ENCODE results near the gene MMS19.

The MMS19 gene

DNA sequence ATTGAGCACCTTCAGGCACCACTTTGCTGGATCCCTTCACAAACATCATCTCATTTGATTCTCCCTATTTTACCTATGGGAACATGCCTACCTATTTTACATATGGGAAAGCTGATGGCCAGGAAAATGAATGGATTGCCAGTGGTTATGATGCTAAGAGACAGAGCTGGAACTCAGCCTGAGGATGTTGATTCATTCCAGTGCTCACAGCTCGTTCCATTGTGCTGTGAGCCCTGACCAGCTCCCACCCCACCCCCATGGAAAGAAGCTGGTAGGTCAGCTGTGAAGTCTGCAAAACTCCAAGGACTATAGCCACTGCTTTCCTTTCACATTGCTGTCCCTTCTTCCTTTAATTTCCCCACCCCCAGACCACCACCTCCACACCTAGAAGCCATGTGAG, 10.1 kb upstream of the MMS19 start:
- TF ChIP-seq, protein P1, sequence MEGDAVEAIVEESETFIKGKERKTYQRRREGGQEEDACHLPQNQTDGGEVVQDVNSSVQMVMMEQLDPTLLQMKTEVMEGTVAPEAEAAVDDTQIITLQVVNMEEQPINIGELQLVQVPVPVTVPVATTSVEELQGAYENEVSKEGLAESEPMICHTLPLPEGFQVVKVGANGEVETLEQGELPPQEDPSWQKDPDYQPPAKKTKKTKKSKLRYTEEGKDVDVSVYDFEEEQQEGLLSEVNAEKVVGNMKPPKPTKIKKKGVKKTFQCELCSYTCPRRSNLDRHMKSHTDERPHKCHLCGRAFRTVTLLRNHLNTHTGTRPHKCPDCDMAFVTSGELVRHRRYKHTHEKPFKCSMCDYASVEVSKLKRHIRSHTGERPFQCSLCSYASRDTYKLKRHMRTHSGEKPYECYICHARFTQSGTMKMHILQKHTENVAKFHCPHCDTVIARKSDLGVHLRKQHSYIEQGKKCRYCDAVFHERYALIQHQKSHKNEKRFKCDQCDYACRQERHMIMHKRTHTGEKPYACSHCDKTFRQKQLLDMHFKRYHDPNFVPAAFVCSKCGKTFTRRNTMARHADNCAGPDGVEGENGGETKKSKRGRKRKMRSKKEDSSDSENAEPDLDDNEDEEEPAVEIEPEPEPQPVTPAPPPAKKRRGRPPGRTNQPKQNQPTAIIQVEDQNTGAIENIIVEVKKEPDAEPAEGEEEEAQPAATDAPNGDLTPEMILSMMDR (IDR thresholded peaks at IDR 0.05; ENCODE audit: extremely low read depth, missing control alignments), result no peak
- DNase-seq (ENCODE audit: low spot score), result no peak

DNA sequence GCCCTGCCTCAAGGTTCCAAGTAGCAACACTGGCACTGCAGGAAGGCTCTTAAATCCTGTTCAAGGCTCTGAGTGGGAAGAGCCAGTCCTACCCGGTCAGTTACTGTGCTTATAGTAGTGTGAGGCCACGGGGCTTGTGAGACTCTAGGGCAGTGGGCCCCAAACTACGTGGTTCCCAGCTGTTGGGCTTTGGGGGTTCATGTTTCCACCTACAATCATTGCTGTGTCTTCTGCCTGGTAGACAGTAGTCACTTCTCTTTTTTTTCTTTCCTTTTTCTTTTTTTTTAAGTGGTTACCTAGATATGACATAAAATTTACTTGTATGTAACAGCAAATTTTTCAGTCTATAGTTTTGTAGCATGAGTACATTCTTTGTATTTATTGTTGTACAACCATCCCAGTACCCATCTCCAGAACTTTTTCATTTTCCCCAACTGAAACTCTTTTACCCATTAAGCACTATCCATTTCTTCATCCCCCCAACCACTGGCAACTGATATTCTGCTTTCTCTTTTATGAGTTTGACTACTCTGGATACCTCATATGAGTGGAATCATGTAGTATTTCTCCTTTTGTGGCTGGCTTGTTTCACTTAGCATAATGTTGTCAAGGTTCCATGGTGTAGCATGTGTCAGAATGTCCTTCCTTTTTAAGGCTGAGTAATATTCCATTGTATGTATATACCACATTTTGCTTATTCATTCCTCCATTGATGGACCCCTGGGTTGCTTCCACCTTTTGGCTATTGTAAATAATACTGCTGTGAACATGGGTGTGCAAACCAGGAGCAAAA, 8.2 kb upstream of the MMS19 start:
- no peak for DNase-seq (ENCODE audit: low spot score)
- TF ChIP-seq, protein P1 (IDR thresholded peaks at IDR 0.05; ENCODE audit: extremely low read depth, missing control alignments), result no peak

DNA sequence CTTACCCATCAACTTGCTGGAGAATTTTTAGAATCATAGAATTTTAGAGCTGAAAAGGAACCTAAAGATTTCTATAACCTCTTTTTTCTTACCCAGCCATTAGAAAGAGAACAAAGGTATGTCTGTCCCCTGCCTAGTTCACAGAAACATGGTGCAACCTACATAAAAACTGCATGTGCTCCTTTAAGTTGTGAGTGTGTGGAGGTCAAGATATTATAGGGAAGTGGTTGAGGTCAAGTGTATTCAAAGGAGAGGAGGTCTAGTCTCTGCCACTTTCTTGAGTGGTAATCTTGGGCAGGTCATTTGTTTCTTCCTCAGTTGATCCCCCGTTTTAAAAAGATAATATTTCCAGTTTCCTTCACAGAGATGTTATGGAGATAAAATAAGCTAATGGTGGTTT, 6.9 kb upstream of the MMS19 start:
- DNase-seq (ENCODE audit: low spot score), result no peak
- TF ChIP-seq, protein P1 (IDR thresholded peaks at IDR 0.05; ENCODE audit: extremely low read depth, missing control alignments), result no peak

DNA sequence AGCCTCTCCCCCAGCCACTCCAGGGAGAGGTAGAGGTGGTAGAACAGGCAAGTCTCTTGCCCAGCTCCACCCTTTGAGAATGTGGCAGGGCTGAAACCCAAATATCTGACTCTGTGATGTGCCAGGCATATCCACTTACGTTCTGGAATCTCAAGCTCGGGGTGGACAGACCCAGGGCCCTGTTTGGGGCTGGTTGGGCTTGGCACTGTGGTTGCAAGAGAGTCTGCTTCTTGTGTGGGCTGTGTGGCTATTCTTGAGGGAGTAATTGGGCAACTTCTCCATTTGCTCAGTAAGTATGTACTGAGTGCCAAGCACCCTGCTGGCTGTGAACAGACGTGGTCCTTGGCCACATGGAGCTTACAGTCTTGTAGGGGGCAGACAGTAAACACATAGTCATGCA, 5.2 kb upstream of the MMS19 start:
- TF ChIP-seq, protein P1 (IDR thresholded peaks at IDR 0.05; ENCODE audit: extremely low read depth, missing control alignments), result no peak
- no peak for DNase-seq (ENCODE audit: low spot score)

DNA sequence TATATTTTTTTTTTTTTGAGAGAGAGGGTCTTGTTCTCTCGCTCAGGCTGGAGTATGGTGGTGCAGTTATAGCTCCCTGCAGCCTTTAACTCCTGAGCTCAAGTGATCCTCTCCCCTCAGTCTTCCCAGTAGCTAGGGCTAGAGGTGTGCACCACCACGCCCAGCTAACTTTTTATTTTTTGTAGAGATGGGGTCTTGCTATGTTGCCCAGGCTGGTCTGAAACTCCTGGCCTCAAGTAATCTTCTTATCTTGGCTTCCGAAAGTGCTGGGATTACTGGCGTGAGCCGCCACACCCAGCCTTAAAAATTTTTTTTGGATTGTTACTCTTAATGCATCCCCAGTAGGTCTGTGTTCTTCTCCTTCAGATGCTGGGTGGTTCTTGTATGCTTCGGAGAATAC, 4.7 kb upstream of the MMS19 start:
- TF ChIP-seq, protein P1 (IDR thresholded peaks at IDR 0.05; ENCODE audit: extremely low read depth, missing control alignments), result no peak
- no peak for DNase-seq (ENCODE audit: low spot score)

DNA sequence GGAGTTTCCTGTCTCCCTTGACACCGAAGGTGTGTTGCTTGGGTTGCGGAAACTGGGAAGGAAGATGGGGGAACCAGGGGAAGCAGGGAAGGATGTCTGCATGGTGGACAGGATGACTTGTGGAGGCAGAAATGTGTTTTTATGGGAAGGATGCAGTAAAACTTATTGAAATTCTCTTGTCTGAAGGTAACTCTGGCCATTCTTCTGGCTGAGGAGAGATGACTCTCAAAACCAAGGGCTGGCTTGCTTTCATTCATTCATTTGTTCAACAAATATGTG, 2.0 kb upstream of the MMS19 start:
- DNase-seq (ENCODE audit: low spot score), result no peak
- TF ChIP-seq, protein P1 (IDR thresholded peaks at IDR 0.05; ENCODE audit: extremely low read depth, missing control alignments), result no peak

DNA sequence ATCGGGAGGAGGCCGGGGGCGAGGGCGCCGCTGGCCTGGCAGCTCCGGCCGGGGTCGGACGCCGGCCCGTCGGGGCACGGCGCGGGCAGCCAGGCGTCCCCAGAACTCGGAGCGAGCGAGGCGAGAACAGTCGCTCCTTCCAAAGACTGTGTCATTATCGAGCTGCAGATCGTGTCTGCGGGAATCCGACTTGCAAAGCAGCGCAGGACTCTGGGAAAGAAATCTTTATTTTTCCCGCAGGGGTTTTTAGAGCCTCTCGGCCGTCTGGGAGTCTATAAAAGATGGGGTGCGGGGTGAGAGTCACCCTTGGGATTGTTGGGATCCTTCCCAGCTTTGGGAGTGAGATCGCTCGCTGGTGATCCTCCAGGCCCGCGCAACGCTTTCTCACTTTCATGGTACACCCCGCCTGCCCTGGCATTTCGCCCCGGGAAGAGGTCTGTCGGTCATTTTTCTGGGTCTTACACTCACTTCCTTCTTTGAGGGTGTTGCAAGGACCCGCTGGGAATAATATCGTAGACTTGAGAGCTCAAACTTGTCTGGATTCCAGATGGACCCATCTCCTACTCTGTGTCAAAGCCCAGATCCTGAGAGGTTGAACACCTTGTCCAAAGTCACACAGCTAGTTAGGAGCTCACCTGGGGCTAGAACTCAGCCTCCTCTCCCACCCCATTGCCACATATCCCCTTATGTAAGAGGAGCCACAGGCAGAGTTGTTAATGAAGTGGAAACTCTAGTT, 1.5 kb upstream of the MMS19 start:
- TF ChIP-seq, protein P1 (IDR thresholded peaks at IDR 0.05; ENCODE audit: extremely low read depth, missing control alignments), result no peak
- no peak for DNase-seq (ENCODE audit: low spot score)
